ENCODE measurements around the gene TNKS2. TPM values are rescaled to one million over a fixed set of nuclear protein-coding genes. Genes with fewer than 3 reads are reported as not detected.

The TNKS2 gene
- total and polyA plus RNA-seq, 3 experiments from 2014 or later, result 27.3 to 31.5 (median 29.2) TPM

- H3K4me1 Mint-ChIP-seq, result no peaks in the 10 kb centered on the region
- POLR2A ChIA-PET, result no interaction called here
- no peak overlapping the region for H3K4me3 Mint-ChIP-seq
- H3K27ac Mint-ChIP-seq, result no peak overlapping the region
- peaks cover 12% of the 10 kb centered on the region for H3K27me3 ChIP-seq (ENCODE audit: insufficient read depth, low read length, poor library complexity, severe bottlenecking)
- no peak overlapping the region for H3K27ac ChIP-seq (ENCODE audit: low read depth, low read length)
- no peak overlapping the region for H3K4me3 ChIP-seq (ENCODE audit: low read length)
- CTCF ChIA-PET, result no interaction called here
- H3K9me3 Mint-ChIP-seq, result peaks cover 0 to 2% (median 0%) of the 10 kb centered on the region in 5 donors
- H3K36me3 ChIP-seq (ENCODE audit: insufficient read depth, low read length), result no peaks in the 10 kb centered on the region
- H3K36me3 Mint-ChIP-seq, result peaks cover 0 to 2% (median 0%) of the 10 kb centered on the region in 3 donors
- no peaks in the 10 kb centered on the region for H3K4me1 ChIP-seq (ENCODE audit: insufficient read depth, low read length)
- H3K9me3 ChIP-seq (ENCODE audit: low read length), result no peaks in the 10 kb centered on the region
- DNase-seq, result no peak
- H3K27me3 Mint-ChIP-seq, result peaks cover 3 to 42% of the 10 kb centered on the region in 2 donors
These were observed 19.7 kb upstream of the TNKS2 start for GRCh38 chr10:91778485-91778884.

- CTCF ChIA-PET, result no interaction called here
- peak overlapping the region in 1 of 8 donors; percentile 5 for H3K27ac Mint-ChIP-seq
- H3K4me3 ChIP-seq (ENCODE audit: low read length), result no peak overlapping the region
- no peak overlapping the region for H3K4me3 Mint-ChIP-seq
- H3K27ac ChIP-seq (ENCODE audit: low read depth, low read length), result no peak overlapping the region
- POLR2A ChIA-PET, result interaction anchor here (0.6 kb wide), 1 partner anchor 19 kb away, joined by 3 read pairs; no protein-coding TSS in a partner anchor
- peaks cover 3 to 42% of the 10 kb centered on the region in 2 donors for H3K27me3 Mint-ChIP-seq
- H3K36me3 Mint-ChIP-seq, result peaks cover 0 to 2% (median 0%) of the 10 kb centered on the region in 3 donors
- no peaks in the 10 kb centered on the region for H3K36me3 ChIP-seq (ENCODE audit: insufficient read depth, low read length)
- H3K4me1 ChIP-seq (ENCODE audit: insufficient read depth, low read length), result no peaks in the 10 kb centered on the region
- H3K9me3 ChIP-seq (ENCODE audit: low read length), result no peaks in the 10 kb centered on the region
- no peak for DNase-seq
- H3K9me3 Mint-ChIP-seq, result peaks cover 0 to 2% (median 0%) of the 10 kb centered on the region in 5 donors
- no peaks in the 10 kb centered on the region for H3K4me1 Mint-ChIP-seq
- H3K27me3 ChIP-seq (ENCODE audit: insufficient read depth, low read length, poor library complexity, severe bottlenecking), result peaks cover 12% of the 10 kb centered on the region
These were observed 19.1 kb upstream of the TNKS2 start for GRCh38 chr10:91779011-91779605.

GRCh38 chr10:91782539-91782938 is 15.7 kb upstream of the TNKS2 start:
- ChIA-PET CTCF (no interaction called here), POLR2A (no interaction called here)
- H3K4me1 Mint-ChIP-seq, result no peaks in the 10 kb centered on the region
- no peaks in the 10 kb centered on the region for H3K27me3 ChIP-seq (ENCODE audit: insufficient read depth, low read length, poor library complexity, severe bottlenecking)
- H3K36me3 Mint-ChIP-seq, result peaks cover 0 to 2% (median 0%) of the 10 kb centered on the region in 3 donors
- H3K27me3 Mint-ChIP-seq, result peaks cover 3 to 24% of the 10 kb centered on the region in 2 donors
- H3K36me3 ChIP-seq (ENCODE audit: insufficient read depth, low read length), result no peaks in the 10 kb centered on the region
- no peak overlapping the region for H3K27ac Mint-ChIP-seq
- no peak overlapping the region for H3K4me3 ChIP-seq (ENCODE audit: low read length)
- no peak overlapping the region for H3K27ac ChIP-seq (ENCODE audit: low read depth, low read length)
- no peak for DNase-seq
- H3K4me3 Mint-ChIP-seq, result no peak overlapping the region
- H3K9me3 ChIP-seq (ENCODE audit: low read length), result no peaks in the 10 kb centered on the region
- H3K4me1 ChIP-seq (ENCODE audit: insufficient read depth, low read length), result no peaks in the 10 kb centered on the region
- no peaks in the 10 kb centered on the region for H3K9me3 Mint-ChIP-seq

GRCh38 chr10:91785830-91786229 is 12.4 kb upstream of the TNKS2 start:
- H3K9me3 ChIP-seq (ENCODE audit: low read length), result no peaks in the 10 kb centered on the region
- no peaks in the 10 kb centered on the region for H3K27me3 ChIP-seq (ENCODE audit: insufficient read depth, low read length, poor library complexity, severe bottlenecking)
- H3K4me1 ChIP-seq (ENCODE audit: insufficient read depth, low read length), result no peaks in the 10 kb centered on the region
- POLR2A ChIA-PET, result no interaction called here
- Mint-ChIP-seq H3K9me3 (no peaks in the 10 kb centered on the region), H3K4me3 (no peak overlapping the region), H3K27ac (no peak overlapping the region), H3K36me3 (peaks cover 0 to 5% (median 0%) of the 10 kb centered on the region in 3 donors), H3K27me3 (peaks cover 3 to 7% of the 10 kb centered on the region in 2 donors), H3K4me1 (no peaks in the 10 kb centered on the region)
- H3K4me3 ChIP-seq (ENCODE audit: low read length), result no peak overlapping the region
- no peak overlapping the region for H3K27ac ChIP-seq (ENCODE audit: low read depth, low read length)
- no peak for DNase-seq
- H3K36me3 ChIP-seq (ENCODE audit: insufficient read depth, low read length), result no peaks in the 10 kb centered on the region
- CTCF ChIA-PET, result no interaction called here

- H3K4me3 Mint-ChIP-seq, result no peak overlapping the region
- Histone ChIP-seq H3K27me3 (ENCODE audit: insufficient read depth, low read length, poor library complexity, severe bottlenecking) (no peaks in the 10 kb centered on the region), H3K9me3 (ENCODE audit: low read length) (no peaks in the 10 kb centered on the region), H3K4me1 (ENCODE audit: insufficient read depth, low read length) (no peaks in the 10 kb centered on the region), H3K36me3 (ENCODE audit: insufficient read depth, low read length) (no peaks in the 10 kb centered on the region), H3K27ac (ENCODE audit: low read depth, low read length) (no peak overlapping the region), H3K4me3 (ENCODE audit: low read length) (no peak overlapping the region)
- ChIA-PET POLR2A (no interaction called here), CTCF (no interaction called here)
- peaks cover 6 to 7% of the 10 kb centered on the region in 2 donors for H3K27me3 Mint-ChIP-seq
- H3K9me3 Mint-ChIP-seq, result no peaks in the 10 kb centered on the region
- H3K36me3 Mint-ChIP-seq, result peaks cover 0 to 5% (median 0%) of the 10 kb centered on the region in 3 donors
- H3K4me1 Mint-ChIP-seq, result no peaks in the 10 kb centered on the region
- DNase-seq, result no peak
- no peak overlapping the region for H3K27ac Mint-ChIP-seq
These were observed 11.0 kb upstream of the TNKS2 start for GRCh38 chr10:91787258-91787657.

- H3K4me3 Mint-ChIP-seq, result no peak overlapping the region
- CTCF ChIA-PET, result no interaction called here
- H3K36me3 ChIP-seq (ENCODE audit: insufficient read depth, low read length), result no peaks in the 10 kb centered on the region
- H3K27ac ChIP-seq (ENCODE audit: low read depth, low read length), result no peak overlapping the region
- no peak for DNase-seq
- H3K9me3 Mint-ChIP-seq, result no peaks in the 10 kb centered on the region
- POLR2A ChIA-PET, result no interaction called here
- H3K27me3 ChIP-seq (ENCODE audit: insufficient read depth, low read length, poor library complexity, severe bottlenecking), result no peaks in the 10 kb centered on the region
- no peaks in the 10 kb centered on the region for H3K4me1 ChIP-seq (ENCODE audit: insufficient read depth, low read length)
- no peak overlapping the region for H3K4me3 ChIP-seq (ENCODE audit: low read length)
- peaks cover 0 to 5% (median 0%) of the 10 kb centered on the region in 3 donors for H3K36me3 Mint-ChIP-seq
- H3K27me3 Mint-ChIP-seq, result peaks cover 3 to 7% of the 10 kb centered on the region in 2 donors
- H3K27ac Mint-ChIP-seq, result no peak overlapping the region
- H3K9me3 ChIP-seq (ENCODE audit: low read length), result no peaks in the 10 kb centered on the region
- H3K4me1 Mint-ChIP-seq, result no peaks in the 10 kb centered on the region
These were observed 10.4 kb upstream of the TNKS2 start for GRCh38 chr10:91787810-91788209.

- H3K4me3 ChIP-seq (ENCODE audit: low read length), result no peak overlapping the region
- H3K9me3 ChIP-seq (ENCODE audit: low read length), result no peaks in the 10 kb centered on the region
- peaks cover 0 to 5% (median 0%) of the 10 kb centered on the region in 3 donors for H3K36me3 Mint-ChIP-seq
- no peak overlapping the region for H3K4me3 Mint-ChIP-seq
- no peak for DNase-seq
- no peak overlapping the region for H3K27ac Mint-ChIP-seq
- POLR2A ChIA-PET, result no interaction called here
- no peaks in the 10 kb centered on the region for H3K9me3 Mint-ChIP-seq
- CTCF ChIA-PET, result no interaction called here
- no peak overlapping the region for H3K27ac ChIP-seq (ENCODE audit: low read depth, low read length)
- H3K27me3 Mint-ChIP-seq, result peaks cover 0 to 3% of the 10 kb centered on the region in 2 donors
- no peaks in the 10 kb centered on the region for H3K4me1 ChIP-seq (ENCODE audit: insufficient read depth, low read length)
- no peaks in the 10 kb centered on the region for H3K36me3 ChIP-seq (ENCODE audit: insufficient read depth, low read length)
- H3K27me3 ChIP-seq (ENCODE audit: insufficient read depth, low read length, poor library complexity, severe bottlenecking), result no peaks in the 10 kb centered on the region
- no peaks in the 10 kb centered on the region for H3K4me1 Mint-ChIP-seq
These were observed 9.7 kb upstream of the TNKS2 start for GRCh38 chr10:91788527-91788926.

- Mint-ChIP-seq H3K27me3 (peaks cover 0 to 9% of the 10 kb centered on the region in 2 donors), H3K36me3 (peaks cover 0 to 28% (median 4%) of the 10 kb centered on the region in 3 donors), H3K9me3 (no peaks in the 10 kb centered on the region), H3K4me3 (peak overlapping the region; percentile 85 to 97 (median 92)), H3K27ac (peak overlapping the region; percentile 92 to 99 (median 97)), H3K4me1 (peaks cover 45 to 57% (median 55%) of the 10 kb centered on the region in 3 donors)
- peak; percentile 39 to 67 (median 46) for DNase-seq
- no peaks in the 10 kb centered on the region for H3K27me3 ChIP-seq (ENCODE audit: insufficient read depth, low read length, poor library complexity, severe bottlenecking)
- CTCF ChIA-PET, result interaction anchor here (1.0 to 1.6 kb wide), 5 partner anchors 18 to 127 kb away, joined by 3 to 8 read pairs (median 4); partner anchors contain the start of gene BTAF1
- POLR2A ChIA-PET, result interaction anchor here (0.9 to 1.6 kb wide), 3 partner anchors 90 to 127 kb away, joined by 3 to 4 read pairs (median 4); partner anchors contain the start of gene BTAF1
- H3K9me3 ChIP-seq (ENCODE audit: low read length), result no peaks in the 10 kb centered on the region
- H3K27ac ChIP-seq (ENCODE audit: low read depth, low read length), result peak overlapping the region; percentile 35
- H3K4me3 ChIP-seq (ENCODE audit: low read length), result peak overlapping the region; percentile 71
- H3K4me1 ChIP-seq (ENCODE audit: insufficient read depth, low read length), result peaks cover 30% of the 10 kb centered on the region
- H3K36me3 ChIP-seq (ENCODE audit: insufficient read depth, low read length), result no peaks in the 10 kb centered on the region
These were observed 1.7 kb upstream of the TNKS2 start for GRCh38 chr10:91796331-91797047.
